TTC549 (cell line): ENCODE data around the gene UBE2L5.

Experiments used
- FAIRE-seq: peaks from 2 replicates; lab custom pipeline; 2012; peaks lifted over from hg19 to GRCh38; lab: Jason Lieb, UNC

UBE2L5 gene

DNA sequence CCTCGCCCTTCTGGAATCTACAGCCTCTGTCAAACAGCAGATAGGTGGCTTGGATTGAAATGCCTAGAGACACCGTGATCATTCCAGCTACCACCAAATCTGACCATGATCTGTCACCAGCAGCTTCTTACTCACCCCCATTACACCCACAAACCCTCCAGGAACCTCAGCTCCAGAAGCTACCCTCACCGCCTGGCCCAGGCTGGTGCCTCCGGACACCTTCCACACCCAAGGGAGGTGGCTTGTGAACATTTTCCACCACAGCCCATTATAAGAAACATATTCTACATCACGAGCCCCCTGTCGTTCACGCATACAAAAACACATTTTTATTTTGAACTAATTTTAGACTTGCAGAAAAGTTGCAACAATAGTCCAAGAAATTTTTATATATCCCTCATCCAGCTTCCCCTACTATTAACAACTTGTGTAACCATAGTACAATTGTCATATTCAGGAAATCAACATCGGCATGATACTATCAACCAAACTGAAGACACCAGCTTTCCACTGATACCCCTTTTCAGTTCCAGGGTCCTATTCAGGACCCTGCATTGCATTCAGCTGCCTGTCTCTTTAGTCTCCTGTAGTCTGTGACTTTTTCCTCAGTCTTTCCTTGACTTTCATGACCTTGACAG lies 15.4 kb upstream of the UBE2L5 start:
- no peak for FAIRE-seq

DNA sequence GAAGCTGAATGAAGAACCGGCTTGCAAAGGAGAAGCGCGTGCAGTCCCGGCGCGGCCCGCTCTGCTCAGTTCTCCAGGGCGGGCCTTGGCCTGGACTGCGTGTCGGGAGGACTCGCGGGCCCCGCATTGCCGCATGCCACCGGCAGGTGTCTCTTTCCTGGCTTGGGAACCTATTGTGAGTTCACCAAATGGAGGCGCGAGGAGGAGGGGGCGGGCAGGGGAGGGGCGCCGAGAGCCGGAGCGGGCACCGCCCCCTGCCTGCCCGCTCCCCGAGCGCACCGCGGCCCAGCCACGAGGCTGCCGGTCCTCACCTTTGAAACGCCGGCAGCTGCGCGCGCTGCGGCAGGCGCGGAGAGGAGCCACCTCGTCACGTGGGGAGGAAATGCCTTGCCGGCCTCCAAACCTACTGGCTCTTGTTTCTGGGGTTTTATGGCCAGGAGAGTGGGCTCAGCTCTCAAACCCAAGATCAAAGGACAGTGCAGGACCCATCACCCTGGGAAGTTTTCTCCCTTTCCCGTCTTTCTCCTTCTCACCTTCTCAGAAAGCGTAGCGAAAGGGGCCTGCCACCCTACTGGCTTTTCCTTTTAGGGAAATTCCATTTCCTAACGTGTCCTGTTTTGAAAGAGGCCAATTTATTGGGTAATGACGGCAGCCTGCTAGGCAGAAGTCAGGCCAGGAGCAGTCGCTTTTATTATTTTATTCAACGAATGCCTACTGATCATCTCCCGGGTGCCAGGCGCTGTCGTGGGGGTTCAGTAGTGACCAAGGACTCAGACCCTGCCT lies 13.8 kb upstream of the UBE2L5 start:
- FAIRE-seq, result no peak

- FAIRE-seq, result no peak
Measured at GRCh38 chr13:30409886-30410704, 12.2 kb upstream of the UBE2L5 start.

DNA sequence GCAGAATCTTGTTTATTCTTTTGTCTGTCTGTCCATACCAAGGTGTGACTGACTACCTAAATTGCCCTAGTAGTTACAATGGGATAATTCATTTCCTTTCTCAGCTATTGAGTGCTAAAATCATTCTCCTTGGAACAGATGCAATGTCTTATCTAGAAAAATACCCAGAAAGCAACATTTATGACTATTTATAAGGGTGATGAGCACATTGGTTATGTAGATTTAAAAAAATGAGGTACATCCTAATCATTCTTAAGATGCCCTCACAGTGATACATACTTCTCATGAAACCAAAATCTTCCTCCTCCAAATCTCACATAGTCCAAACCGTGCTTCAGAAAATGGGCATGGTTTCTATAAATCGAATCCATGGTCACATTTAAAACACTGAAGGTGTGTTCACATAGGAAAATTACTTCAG lies 11.6 kb upstream of the UBE2L5 start:
- no peak for FAIRE-seq

- no peak for FAIRE-seq
Measured at GRCh38 chr13:30412346-30412745, 9.9 kb upstream of the UBE2L5 start.

GRCh38 chr13:30413842-30414241 lies 8.5 kb upstream of the UBE2L5 start:
- FAIRE-seq, result no peak

GRCh38 chr13:30415430-30416030 lies 6.8 kb upstream of the UBE2L5 start:
- no peak for FAIRE-seq

DNA sequence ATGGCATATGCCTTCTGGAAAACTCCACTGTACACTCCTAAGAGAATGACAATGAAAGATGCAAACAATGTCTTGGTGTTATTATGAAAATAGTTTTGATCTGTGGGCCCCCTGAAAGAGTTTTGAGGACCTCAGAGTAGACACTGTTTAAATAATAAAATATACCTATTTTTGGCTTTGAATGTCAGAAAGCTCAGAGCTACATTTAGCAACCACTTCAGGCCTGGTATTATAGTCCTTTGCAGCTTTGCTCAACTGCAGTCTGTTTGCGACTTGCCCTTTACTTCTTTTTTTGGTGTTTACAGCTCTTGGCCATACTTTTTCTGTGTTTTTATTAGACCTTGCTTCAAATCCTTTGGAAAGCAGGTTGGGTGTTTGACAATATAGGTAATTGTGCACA lies 5.8 kb upstream of the UBE2L5 start:
- FAIRE-seq, result no peak

DNA sequence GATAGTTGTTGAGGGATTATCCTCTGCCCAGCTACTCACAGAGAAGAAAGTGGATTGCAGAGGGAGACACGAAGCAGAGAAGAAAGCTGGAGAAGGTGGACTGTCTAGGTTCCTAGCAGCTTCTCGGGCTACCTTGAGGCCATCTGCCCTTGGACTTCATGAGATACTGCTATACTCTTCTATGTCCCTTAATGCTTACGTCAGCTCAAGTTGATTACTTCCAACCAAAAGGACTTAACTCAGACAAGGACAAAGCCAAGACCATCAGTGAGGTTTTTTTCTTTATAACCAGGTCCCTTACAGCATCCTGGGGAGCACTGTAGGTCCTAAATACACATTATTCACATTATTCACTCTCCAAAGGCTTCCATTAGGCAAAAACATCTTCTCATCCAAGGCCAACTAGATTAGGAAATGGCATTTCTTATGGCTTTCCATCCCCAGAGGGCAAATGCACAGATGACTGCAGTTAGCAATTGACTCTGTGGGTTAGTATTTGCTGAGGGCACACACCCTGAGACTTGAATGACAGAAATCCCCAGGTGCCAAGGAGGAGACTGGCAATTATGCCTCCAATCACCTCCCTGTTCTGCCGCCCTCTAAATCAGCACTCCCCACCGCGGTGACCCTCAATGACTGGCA lies 4.1 kb upstream of the UBE2L5 start:
- FAIRE-seq, result no peak

GRCh38 chr13:30418717-30419459 lies 3.4 kb upstream of the UBE2L5 start:
- FAIRE-seq, result no peak

- no peak for FAIRE-seq
Measured at GRCh38 chr13:30421093-30422053, 920 bp upstream of the UBE2L5 start.

GRCh38 chr13:30423891-30424290 lies 1.6 kb downstream of the UBE2L5 start:
- no peak for FAIRE-seq

DNA sequence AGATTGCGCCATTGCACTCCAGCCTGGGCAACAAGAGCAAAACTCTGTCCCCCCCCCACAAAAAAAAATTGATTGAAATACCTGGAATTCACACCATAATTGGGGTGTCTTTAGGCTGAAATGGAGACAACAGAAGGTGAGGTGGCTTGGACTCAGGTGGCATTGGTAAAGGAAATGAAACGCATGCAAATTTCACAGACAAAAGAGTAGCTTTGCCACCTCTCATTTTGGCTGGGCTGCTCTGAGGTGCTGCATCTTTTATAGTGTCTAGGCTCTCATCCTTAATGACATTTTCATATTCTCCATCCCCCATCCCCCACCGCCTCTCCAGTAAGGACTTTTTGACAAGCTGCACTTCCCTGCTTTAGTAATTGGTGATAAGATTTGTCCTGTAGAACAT lies 6.9 kb downstream of the UBE2L5 start:
- no peak for FAIRE-seq

GRCh38 chr13:30429721-30430694 lies 7.7 kb downstream of the UBE2L5 start:
- FAIRE-seq, result no peak

DNA sequence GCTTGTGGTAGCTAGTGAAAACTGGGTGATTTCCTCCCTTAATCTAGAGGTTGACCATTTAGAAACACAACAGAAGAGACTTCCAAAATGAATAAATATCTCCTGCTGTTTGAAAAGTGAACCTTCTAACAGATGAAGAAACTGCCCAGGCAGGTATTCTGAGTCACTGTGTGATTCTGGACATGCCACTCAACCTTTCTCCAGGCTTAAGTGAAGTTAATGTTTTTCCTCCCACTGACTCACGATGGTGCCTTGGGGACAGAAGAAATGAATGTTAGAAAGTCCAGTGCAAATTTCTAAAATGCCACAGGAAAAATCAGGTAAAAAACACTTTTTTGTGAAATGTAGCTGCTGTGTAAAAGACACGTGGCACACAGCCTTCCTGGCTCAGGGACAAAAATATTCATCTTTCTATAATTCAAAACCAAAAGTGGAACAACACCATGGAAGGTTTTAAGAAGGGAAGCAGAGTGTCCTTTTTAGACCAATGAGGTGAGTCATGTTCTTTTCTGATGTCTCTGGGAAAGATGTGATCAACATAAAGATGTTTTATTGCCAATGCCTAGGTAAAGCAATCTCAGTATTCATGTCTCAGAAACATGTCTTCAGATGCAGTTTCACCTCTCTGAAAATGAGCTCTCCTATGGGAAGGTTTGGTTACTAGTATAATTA lies 9.1 kb downstream of the UBE2L5 start:
- no peak for FAIRE-seq

GRCh38 chr13:30435911-30436451 lies 13.7 kb downstream of the UBE2L5 start:
- FAIRE-seq, result no peak

- no peak for FAIRE-seq
Measured at GRCh38 chr13:30437177-30437576, 14.9 kb downstream of the UBE2L5 start.

DNA sequence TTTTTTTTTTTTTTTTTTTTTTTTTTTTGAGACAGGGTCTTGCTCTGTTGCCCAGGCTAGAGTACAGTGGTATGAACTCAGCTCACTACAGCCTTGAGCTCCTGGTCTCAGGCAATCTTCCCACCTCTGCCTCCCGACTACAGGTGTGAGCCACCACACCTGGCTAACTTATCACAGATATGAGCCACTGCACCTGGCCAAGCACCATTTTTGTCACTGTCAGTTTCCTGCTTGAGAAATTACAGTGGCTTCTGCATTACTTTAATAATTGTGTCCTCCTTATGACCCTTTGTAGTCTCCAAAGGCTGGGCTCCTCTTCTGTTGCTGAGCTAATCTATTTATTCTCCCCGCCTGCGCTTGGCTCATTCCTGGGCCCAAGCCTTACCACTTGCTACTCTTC lies 16.0 kb downstream of the UBE2L5 start:
- no peak for FAIRE-seq
